GM18520 (cell line): Measurements from ENCODE around the gene PLCG2.
"Not testable (repeated sequence)": the region's sequence is repeated elsewhere in the genome, so short reads cannot be mapped to it uniquely, and the experiment has no call there.

Experiments
- ATAC-seq: cut with Tn5 transposase; IDR thresholded peaks from one replicate; pipeline ENCODE4 v1.9.1; 2021; ENCODE audit not compliant: unreplicated experiment

The PLCG2 gene

GRCh38 chr16:81778861-81779535 lies at the start of gene PLCG2:
PLCG2 (plus strand) TSS chr16:81779291; CDS start chr16:81785990, 6,699 bp downstream.
- ATAC-seq = peak; percentile 81

DNA sequence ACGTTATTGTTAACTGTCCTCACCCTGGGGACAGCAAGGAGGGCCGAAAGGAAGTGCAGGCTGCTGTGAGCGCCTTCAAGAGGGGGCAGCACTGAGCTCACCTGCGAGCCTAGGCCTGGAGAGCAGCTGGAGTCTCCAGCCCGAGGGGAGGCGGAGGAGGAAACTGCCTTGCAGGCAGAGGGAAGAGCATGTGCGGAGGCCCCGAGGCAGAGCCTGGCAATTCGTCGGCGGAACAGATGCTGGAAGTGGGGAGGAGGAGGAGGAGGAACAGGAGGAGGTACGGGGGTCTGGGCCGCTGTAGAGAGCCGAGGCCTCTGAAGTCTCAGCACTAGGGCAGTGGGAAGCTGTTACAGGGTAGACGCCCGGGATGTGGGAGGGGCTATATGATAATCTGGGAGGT lies 49.6 kb upstream of the PLCG2 start:
- ATAC-seq = no peak

DNA sequence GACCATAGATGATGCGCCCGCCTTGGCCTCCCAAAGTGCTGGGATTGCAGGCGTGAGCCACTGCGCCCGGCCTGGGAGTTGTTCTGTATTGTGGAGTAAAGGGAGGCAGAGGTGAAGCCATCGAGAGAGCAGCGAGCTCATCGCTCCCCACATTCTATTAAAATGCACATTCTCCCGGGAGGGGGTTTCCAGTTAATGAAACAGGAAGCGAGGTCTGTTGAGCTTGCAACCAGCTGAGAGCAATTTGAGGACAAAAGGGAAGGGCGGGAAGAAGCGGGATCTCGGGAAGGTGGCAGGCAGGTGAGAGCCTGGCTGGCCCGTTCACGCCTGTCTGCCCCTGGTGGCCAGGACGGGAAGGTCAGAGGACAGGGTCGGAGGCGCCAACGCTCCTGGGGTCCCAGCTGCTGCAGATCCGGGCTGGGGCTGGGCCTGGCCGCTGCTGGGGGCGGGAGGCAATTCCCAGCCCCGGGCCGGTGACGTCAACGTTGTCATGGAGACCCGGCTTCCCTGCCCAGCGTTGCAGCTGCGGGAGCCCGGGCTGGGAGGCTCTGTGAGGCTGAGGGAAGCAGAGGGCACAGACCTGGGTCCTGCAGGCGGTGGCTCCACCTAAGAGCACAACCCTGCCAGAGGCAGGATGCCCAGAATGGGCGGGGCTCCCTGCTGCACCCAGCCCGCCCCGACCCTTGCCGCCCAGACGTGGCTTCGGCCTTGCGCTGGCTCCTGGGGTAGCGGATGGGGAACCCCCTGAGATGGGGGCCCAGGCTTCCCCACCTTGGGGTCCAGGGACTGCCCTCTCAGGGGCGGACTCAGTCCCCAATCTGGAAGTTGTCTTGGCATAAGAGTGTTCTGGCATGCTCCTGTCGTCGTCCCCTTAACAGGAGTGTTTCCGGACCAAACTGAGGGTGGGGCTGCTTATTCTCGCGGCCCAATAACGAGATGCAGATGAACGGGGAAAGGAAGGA lies 48.7 kb upstream of the PLCG2 start:
- ATAC-seq = no peak

GRCh38 chr16:81731649-81732048 lies 47.4 kb upstream of the PLCG2 start:
- ATAC-seq = no peak

- ATAC-seq = no peak
Measured at GRCh38 chr16:81732699-81733098, 46.4 kb upstream of the PLCG2 start.

DNA sequence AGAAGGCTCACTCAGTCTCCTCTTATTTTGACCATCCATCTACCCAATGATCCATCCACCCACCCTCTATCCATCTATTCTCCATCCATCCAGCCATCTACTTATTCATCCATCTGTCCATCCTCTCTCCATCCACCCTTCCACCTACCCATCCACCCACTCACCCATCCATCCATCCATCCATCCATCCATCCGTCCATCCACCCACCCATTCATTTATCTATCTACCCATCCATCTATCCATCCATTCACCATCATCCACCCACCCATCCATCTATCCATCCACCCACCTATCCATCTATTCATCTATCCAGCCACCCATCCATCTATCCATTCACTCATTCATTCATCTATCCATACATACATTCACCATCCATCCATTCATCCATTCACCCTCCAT lies 45.8 kb upstream of the PLCG2 start:
- no peak for ATAC-seq

DNA sequence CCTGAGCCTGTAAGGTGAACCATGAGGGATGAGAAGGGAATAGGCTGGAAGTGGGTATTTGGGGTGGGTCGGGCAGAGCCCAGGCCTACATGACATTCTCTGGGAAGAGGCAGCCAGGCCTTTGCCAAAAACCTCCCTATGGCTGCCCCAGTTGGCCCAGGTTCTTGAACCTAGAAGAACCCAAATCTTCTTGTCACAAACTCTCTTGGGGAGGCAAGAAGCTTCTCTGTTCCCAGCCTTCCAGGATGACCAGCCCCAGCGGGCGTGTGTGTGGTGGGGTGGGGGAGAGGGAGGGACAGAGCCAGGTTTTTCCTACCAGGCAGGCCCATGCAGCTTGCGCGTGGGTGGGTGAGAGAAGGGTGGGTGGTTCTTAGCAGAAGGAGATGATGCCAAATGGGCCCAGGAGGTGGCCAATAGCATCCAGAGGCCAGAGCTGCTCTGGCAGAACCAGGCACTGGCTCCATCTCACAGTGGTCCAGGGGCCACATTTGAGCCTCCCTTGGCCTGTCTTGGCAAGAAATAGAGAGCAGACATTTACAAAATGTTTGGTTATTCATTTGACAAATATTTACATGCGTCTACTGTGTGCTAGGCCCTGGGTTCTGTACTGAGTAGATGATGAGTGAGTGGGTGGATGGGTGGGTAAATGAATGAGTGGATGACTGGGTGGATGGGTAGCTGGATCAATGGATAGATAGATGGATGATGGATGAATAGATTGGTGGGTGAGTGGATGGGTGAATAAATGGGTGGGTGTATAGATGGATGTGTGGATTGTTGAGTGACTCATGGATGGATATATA lies 44.3 kb upstream of the PLCG2 start:
- no peak for ATAC-seq

DNA sequence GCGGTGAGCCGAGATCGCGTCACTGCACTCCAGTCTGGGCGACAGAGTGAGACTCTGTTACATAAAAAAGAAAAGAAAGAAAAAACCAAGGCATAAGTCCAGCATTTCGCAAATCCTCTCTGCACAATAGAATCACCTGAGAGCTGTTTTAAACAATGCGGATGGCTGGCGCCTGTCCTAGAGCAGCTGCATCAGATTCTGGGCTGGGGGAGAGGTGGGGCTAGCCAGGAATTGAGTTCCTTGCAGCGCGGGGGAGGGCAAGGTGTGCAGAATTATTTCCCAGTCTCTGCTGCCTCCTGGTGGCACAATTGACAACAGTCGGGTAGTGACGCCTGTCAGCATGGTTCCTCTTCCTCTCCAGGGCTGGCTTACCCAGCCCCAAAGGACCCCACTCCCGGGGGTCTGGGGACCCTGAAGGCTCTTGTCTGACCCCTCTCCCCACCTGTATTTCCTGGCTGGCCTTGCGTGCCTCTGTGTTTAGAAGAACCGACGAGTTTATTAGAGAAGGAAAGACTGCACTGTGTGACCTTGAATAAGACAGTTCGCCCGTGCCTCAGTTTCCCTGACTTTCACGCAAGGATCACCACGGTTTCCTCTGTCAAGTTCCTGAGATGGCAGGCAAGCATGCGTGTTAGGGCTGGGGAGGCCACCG lies 41.1 kb upstream of the PLCG2 start:
- ATAC-seq = peak; percentile 79

GRCh38 chr16:81738783-81739496 lies 40.2 kb upstream of the PLCG2 start:
- ATAC-seq = no peak

GRCh38 chr16:81739503-81739902 lies 39.6 kb upstream of the PLCG2 start:
- no peak for ATAC-seq

DNA sequence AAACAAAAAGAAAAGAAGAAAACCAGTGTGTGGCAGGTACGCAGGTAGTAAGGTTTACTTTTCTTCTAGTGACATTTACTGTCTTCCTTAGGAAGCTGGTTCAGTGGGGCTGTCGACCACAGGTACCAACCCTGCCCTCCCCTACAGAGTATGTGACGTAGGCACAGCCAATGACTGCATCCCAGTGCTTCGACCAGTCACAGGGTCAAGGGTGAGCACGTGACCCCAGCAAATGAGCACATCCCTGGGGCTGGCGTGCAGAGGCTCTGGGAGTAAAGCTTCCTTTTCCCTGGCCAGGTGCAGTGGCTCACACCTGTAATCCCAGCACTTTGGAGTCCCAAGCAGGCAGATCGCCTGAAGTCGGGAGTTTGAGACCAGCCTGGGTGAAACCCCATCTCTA lies 38.9 kb upstream of the PLCG2 start:
- peak; percentile 52 for ATAC-seq

DNA sequence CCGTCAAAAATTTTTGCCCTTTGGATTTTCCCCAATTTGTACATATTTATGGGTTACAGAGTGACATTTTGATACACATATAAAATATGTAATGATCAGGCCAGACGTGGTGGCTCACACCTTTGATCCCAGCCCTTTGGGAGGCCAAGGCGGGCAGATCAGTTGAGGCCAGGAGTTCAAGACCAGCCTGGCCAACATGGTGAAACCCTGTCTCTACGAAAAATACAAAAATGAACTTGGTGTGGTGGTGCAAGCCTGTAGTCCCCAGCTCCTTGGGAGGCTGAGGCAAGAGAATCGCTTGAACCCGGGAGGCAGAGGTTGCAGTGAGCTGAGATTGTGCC lies 37.7 kb upstream of the PLCG2 start:
- not testable (repeated sequence) for ATAC-seq

GRCh38 chr16:81744385-81744784 lies 34.7 kb upstream of the PLCG2 start:
- no peak for ATAC-seq

DNA sequence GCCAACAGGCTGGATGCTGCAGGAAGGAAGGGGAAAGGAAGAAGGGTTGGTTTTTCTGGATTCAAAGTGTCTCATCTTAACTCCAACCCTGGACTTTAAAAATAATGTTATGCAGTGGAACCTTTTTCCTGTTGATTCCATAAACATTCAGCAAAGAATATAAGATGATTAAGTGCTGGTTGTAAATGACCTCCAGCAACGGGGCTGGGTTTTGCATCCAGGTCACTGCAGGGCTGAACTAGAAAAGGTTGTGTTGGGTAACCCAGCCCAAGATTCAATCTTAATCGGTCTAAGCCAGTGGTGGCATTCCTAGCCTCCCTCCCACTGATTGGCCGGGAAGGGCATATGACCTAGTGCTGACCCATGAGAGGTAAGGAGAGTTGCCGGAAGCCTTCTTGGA lies 34.2 kb upstream of the PLCG2 start:
- ATAC-seq = no peak

DNA sequence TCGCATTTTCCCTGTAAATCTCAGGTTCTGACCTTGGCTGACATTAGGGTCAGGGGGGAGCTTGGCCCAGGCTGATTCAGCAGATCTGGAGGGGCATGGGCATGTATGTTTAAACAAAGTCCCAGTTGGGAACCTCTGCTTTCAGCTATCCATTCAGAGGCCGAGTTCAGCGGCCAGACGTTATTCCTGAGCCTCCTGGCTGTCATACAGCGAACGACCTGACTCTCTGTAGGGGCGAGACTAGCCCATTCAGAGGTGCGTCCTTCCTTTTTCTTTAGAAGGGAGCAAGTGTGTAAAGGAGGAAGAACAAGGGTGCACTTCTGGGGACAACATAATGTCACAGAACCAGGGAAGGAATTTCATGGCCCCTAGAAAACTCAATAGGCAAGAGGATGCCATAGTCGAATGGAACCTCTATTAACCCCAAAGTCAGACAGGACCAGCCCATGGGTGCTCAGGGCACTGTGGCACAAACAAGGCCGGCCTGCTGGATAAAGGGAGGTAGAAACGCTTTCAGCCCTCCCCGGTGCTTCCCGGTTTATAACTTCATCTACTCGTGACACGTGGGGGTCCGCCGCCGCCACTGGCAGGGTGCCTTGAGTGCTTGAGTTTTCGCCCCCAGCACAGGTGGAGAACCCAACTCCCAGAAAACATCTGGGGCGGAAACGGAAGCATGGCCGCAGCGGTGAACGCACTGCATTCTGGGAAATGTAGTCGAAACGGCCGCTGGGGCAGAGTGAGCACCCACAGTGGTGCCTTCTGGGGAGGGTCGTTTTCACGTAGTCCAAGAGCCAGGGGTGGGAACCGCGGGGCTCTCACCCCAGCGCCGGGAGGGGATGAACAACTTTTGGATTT lies 33.2 kb upstream of the PLCG2 start:
- no peak for ATAC-seq

- ATAC-seq = no peak
Measured at GRCh38 chr16:81746566-81746965, 32.5 kb upstream of the PLCG2 start.

DNA sequence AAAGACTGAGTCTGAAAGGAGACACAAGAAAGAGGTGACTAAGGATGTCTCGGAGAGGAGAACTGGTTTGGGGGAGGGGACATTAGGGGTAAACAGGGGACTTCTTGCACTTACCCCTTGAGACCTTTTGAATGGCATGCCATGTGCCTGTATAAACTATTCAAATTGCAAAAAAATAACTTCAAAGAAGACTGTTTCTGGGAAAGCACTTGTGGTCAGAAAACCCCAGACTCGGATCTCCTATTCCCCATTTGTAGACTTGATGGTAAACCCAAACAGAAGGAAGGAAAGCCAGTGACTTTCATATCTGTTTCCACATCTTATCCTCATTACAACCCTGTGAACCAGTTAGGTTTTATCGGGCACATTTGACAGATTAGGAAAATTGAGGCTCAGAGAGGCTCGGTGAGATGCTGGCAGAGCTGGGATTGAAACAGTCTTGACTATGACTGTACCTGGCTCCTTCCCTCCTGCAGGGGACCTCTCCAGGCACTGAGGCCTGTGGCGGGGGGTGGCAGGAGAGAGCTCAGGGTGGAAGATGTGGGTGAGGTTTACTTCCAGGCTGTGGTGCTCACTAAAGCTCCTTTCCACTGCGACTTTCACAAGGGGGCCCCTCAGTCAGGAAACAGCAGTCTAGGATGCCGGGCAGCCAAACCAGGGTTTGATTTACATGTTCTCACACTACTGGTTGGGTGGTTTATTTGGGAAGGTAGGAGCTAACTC lies 30.5 kb upstream of the PLCG2 start:
- ATAC-seq = no peak

- ATAC-seq = peak; percentile 84
Measured at GRCh38 chr16:81752225-81752875, 26.7 kb upstream of the PLCG2 start.
